IMR-90 (cell line): ENCODE results near the gene CHRD. TPM values are rescaled to one million over a fixed set of nuclear protein-coding genes. Genes with fewer than 3 reads are reported as not detected.

ENCODE experiments used
- ATAC-seq: fragments of 200-7000 bp; cut with Tn5 transposase; 2 replicates; pipeline ENCODE4 v1.9.1; 2020; ENCODE audit warnings: low read depth, mild to moderate bottlenecking, moderate library complexity
- BruUV-seq: library from RNA; stranded (reverse); fragments of 400-500 nt; replicated peaks from 2 replicates; lab custom pipeline; 2021; lab: Mats Ljungman, UMichigan
- CTCF ChIA-PET: fragments of 300-600 bp; formaldehyde crosslinking; extraction: SDS; loops from one replicate; lab custom pipeline; 2021; ENCODE audit warnings: antibody characterized with exemption; lab: Yijun Ruan, JAX
- POLR2A ChIA-PET: fragments of 300-600 bp; sonication (Branson Sonifier 250); formaldehyde crosslinking; loops from one replicate; lab custom pipeline; 2022; ENCODE audit warnings: antibody characterized with exemption; ENCODE audit not compliant: unreplicated experiment; lab: Charles Lee
- DNase-seq: peaks from one replicate; pipeline ENCODE4 v3.0.0; 2013
- H2AFZ ChIP-seq: replicated peaks from 2 replicates; pipeline ENCODE3; 2013; ENCODE audit warnings: low read length, mild to moderate bottlenecking; ENCODE audit not compliant: poor library complexity
- H2AK5ac ChIP-seq: 2 replicates; pipeline ENCODE4 v1.6.1; 2013; ENCODE audit warnings: low read depth, low read length, inconsistent platforms
- H2AK9ac ChIP-seq: replicated peaks from 2 replicates; pipeline ENCODE3; 2013; ENCODE audit warnings: mild to moderate bottlenecking, low read depth, low read length, moderate library complexity; ENCODE audit not compliant: poor library complexity
- H2BK120ac ChIP-seq: 2 replicates; pipeline ENCODE4 v1.6.1; 2013; ENCODE audit warnings: low read depth, low read length, inconsistent platforms
- H2BK15ac ChIP-seq: 3 replicates; pipeline ENCODE4 v1.6.1; 2013; ENCODE audit warnings: low read depth, low read length, inconsistent platforms
- H2BK20ac ChIP-seq: 2 replicates; pipeline ENCODE4 v1.6.1; 2013; ENCODE audit warnings: low read depth, mild to moderate bottlenecking, inconsistent platforms, low read length, moderate library complexity
- H2BK5ac ChIP-seq: 2 replicates; pipeline ENCODE4 v1.6.1; 2013; ENCODE audit warnings: mild to moderate bottlenecking, low read depth, low read length, inconsistent platforms; ENCODE audit not compliant: poor library complexity, severe bottlenecking
- H3K14ac ChIP-seq: replicated peaks from 2 replicates; pipeline ENCODE4 v1.6.1; 2013; ENCODE audit warnings: low read depth, low read length, inconsistent platforms
- H3K18ac ChIP-seq: 2 replicates; pipeline ENCODE4 v1.6.1; 2013; ENCODE audit warnings: low read depth, low read length, control low read depth
- H3K23ac ChIP-seq: 2 replicates; pipeline ENCODE4 v1.6.1; 2013; ENCODE audit warnings: low read depth, low read length, inconsistent platforms
- H3K27ac ChIP-seq: 2 replicates; pipeline ENCODE4 v1.5.1; 2013; ENCODE audit warnings: mild to moderate bottlenecking, control low read depth, low read length; ENCODE audit not compliant: insufficient read depth
- H3K27me3 ChIP-seq: 2 replicates; pipeline ENCODE4 v1.6.1; 2013; ENCODE audit warnings: low read length; ENCODE audit not compliant: control insufficient read depth, insufficient read depth
- H3K36me3 ChIP-seq: 2 replicates; pipeline ENCODE4 v1.6.1; 2013; ENCODE audit warnings: low read length, mixed read lengths; ENCODE audit not compliant: control insufficient read depth, insufficient read depth
- H3K4ac ChIP-seq: 2 replicates; pipeline ENCODE4 v1.6.1; 2013; ENCODE audit warnings: low read depth, low read length, inconsistent platforms
- H3K4me1 ChIP-seq: 2 replicates; pipeline ENCODE4 v1.6.1; 2013; ENCODE audit warnings: low read length, mixed read lengths; ENCODE audit not compliant: control insufficient read depth, insufficient read depth
- H3K4me2 ChIP-seq: 2 replicates; pipeline ENCODE4 v1.6.1; 2013; ENCODE audit warnings: low read depth, mild to moderate bottlenecking, control low read depth, low read length, moderate library complexity
- H3K4me3 ChIP-seq: 2 replicates; pipeline ENCODE4 v1.5.1; 2013; ENCODE audit warnings: low read depth, mild to moderate bottlenecking, control low read depth, low read length, moderate library complexity; ENCODE audit not compliant: insufficient read depth
- H3K56ac ChIP-seq: 2 replicates; pipeline ENCODE4 v1.6.1; 2013; ENCODE audit warnings: low read length, inconsistent platforms; ENCODE audit not compliant: insufficient read depth; ENCODE audit errors: extremely low read depth
- H3K79me1 ChIP-seq, 2 experiments: 2 replicates each; pipeline ENCODE4 v1.6.1; 2013; ENCODE audit warnings: low read length in 2 of 2, inconsistent platforms in 1 of 2, low read depth in 1 of 2
- H3K9ac ChIP-seq: 2 replicates; pipeline ENCODE4 v1.6.1; 2013; ENCODE audit warnings: low read depth, low read length, control low read depth
- H3K9me1 ChIP-seq: 2 replicates; pipeline ENCODE4 v1.6.1; 2013; ENCODE audit warnings: low read length, inconsistent platforms; ENCODE audit not compliant: insufficient read depth
- H3K9me3 ChIP-seq: 2 replicates; pipeline ENCODE4 v1.6.1; 2013; ENCODE audit warnings: low read length; ENCODE audit not compliant: control insufficient read depth, insufficient read depth
- H4K20me1 ChIP-seq: 2 replicates; pipeline ENCODE4 v1.6.1; 2013; ENCODE audit warnings: low read length, inconsistent platforms; ENCODE audit not compliant: insufficient read depth
- H4K5ac ChIP-seq: 2 replicates; pipeline ENCODE4 v1.6.1; 2013; ENCODE audit warnings: mild to moderate bottlenecking, low read depth, low read length, control low read depth
- H4K8ac ChIP-seq, 2 experiments: 2 replicates each; pipeline ENCODE4 v1.6.1; 2013; ENCODE audit warnings: low read depth in 2 of 2, low read length in 2 of 2, control low read depth in 1 of 2, inconsistent platforms in 1 of 2
- H4K91ac ChIP-seq: 2 replicates; pipeline ENCODE4 v1.6.1; 2013; ENCODE audit warnings: low read depth, low read length, inconsistent platforms; ENCODE audit not compliant: insufficient read depth
- BHLHE40 ChIP-seq: fragments of 150-350 bp; IDR thresholded peaks from 2 replicates; pipeline ENCODE4 v1.6.1; 2016; ENCODE audit warnings: mild to moderate bottlenecking, low read depth, low read length
- MAZ ChIP-seq: IDR thresholded peaks from 2 replicates; pipeline ENCODE4 v1.6.1; 2012; ENCODE audit warnings: low read depth, mild to moderate bottlenecking, low read length, improper control_type of control experiment, moderate library complexity, borderline replicate concordance
- RCOR1 ChIP-seq: IDR thresholded peaks from 2 replicates; pipeline ENCODE4 v1.6.1; 2012; ENCODE audit warnings: mild to moderate bottlenecking, low read length, improper control_type of control experiment; ENCODE audit not compliant: insufficient replicate concordance
- RFX5 ChIP-seq: IDR thresholded peaks from 2 replicates; pipeline ENCODE4 v1.8.0; 2012; ENCODE audit warnings: low read depth, mild to moderate bottlenecking, low read length, moderate library complexity
- WGBS, 2 experiments: methylation state at CpG; one replicate each; pipeline versions ENCODE4 v1.1.5 to v1.1.7; 2013; ENCODE audit warnings: missing lambda C conversion rate in 2 of 2; ENCODE audit not compliant: insufficient read length in 1 of 2; ENCODE audit errors: extremely low coverage in 2 of 2; 5-methylcytosine and 5-hydroxymethylcytosine counted together
- dilution Hi-C: fragments of 300-500 bp; cut with HindIII; formaldehyde crosslinking; loops from one replicate; pipeline ENCODE4 v1.14.3; 2018; ENCODE audit warnings: low sequenced_read_pairs; ENCODE audit not compliant: unreplicated experiment
- in situ Hi-C: fragments of 300-500 bp; cut with MboI; formaldehyde crosslinking; loops from 3 replicates; pipeline ENCODE4 v1.14.3; 2019; ENCODE audit warnings: low sequenced_read_pairs, inconsistent platforms, mixed read lengths
- intact Hi-C: fragments of 100-400 bp; cut with micrococcal nuclease; formaldehyde crosslinking; loops from 2 replicates; pipeline ENCODE4 v1.10.0; 2022
- polyA plus RNA-seq, 3 experiments: library from polyadenylated mRNA; depleted of rRNA; stranded (reverse); fragments of >200 nt; gene quantifications; 2 replicates each; pipeline ENCODE4 v1.2.3, GENCODE V29; 2012; ENCODE audit warnings: low replicate concordance in 1 of 3
- total RNA-seq: library from RNA; depleted of rRNA; stranded (reverse); fragments of >200 nt; gene quantifications from 2 replicates; pipeline ENCODE4 v1.2.3, GENCODE V29; 2012
- TF ChIP-seq, protein P1 (sequence below): fragments of 150-350 bp; IDR thresholded peaks from 2 replicates; pipeline ENCODE4 v1.6.1; 2016; ENCODE audit warnings: low read depth, mild to moderate bottlenecking, low read length, moderate library complexity, borderline replicate concordance

The CHRD gene
- total and polyA plus RNA-seq, 2 of the 4 experiments (the other 2 are of a cell fraction): under 0.01 to 0.09 TPM

DNA sequence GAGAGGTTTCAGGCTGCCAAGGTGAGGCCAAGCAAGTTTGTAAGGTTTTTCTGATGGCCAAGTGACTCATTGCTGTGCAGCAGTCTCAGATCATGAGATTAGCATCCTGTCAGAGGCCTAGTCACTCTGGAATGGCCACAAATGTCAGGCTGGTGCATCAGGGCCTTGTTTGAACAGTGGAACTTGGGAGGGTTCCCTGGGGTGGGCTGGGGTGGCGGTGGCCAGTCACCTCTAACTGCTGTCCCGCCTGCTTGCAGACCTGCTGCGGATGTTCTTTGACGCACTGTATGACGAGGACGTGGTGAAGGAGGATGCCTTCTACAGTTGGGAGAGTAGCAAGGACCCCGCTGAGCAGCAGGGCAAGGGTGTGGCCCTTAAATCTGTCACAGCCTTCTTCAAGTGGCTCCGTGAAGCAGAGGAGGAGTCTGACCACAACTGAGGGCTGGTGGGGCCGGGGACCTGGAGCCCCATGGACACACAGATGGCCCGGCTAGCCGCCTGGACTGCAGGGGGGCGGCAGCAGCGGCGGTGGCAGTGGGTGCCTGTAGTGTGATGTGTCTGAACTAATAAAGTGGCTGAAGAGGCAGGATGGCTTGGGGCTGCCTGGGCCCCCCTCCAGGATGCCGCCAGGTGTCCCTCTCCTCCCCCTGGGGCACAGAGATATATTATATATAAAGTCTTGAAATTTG is 45.2 kb upstream of the CHRD start (continued):
- TF ChIP-seq, protein P1, sequence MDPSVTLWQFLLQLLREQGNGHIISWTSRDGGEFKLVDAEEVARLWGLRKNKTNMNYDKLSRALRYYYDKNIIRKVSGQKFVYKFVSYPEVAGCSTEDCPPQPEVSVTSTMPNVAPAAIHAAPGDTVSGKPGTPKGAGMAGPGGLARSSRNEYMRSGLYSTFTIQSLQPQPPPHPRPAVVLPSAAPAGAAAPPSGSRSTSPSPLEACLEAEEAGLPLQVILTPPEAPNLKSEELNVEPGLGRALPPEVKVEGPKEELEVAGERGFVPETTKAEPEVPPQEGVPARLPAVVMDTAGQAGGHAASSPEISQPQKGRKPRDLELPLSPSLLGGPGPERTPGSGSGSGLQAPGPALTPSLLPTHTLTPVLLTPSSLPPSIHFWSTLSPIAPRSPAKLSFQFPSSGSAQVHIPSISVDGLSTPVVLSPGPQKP: no peak

DNA sequence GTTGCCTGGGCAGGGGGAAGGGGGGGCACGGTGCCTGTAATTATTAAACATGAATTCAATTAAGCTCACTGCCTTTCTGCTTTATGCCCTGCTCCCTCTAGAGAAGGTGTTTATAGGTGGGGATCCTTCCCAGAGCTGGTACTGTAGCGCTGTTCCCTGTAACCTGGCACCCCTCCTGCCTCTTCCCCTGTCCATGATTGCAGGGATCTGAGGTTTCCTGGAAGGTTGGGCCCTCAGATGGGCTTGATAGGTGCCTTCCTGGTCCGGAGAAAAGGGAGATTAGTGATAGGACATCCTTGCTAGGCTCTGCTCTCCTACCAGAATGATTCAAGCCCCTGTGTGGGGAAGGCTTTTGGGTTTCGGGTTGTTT is 44.6 kb upstream of the CHRD start:
- peak overlapping the region; percentile 5; the same call in 1 of the 2 replicates for H3K9ac ChIP-seq
- WGBS, 2 experiments: 0% methylated on average over 1 of the region's 4 CpGs; no CpG with 5 or more reads in 1 of the 2 experiments
- no peak overlapping the region for H2BK15ac ChIP-seq
- H3K4me2 ChIP-seq: peak overlapping the region; percentile 76; the same call in 1 of the 2 replicates
- DNase-seq (no peak), ATAC-seq (no peak)
- no peaks in the 10 kb centered on the region for H3K27me3 ChIP-seq
- no peaks in the 10 kb centered on the region for H3K9me3 ChIP-seq
- H3K18ac ChIP-seq: no peak overlapping the region
- POLR2A ChIA-PET: no interaction called here
- in situ Hi-C loops (no loop called here), intact Hi-C loops (no loop called here), dilution Hi-C loops (no loop called here)
- H4K20me1 ChIP-seq: peaks cover 65% of the 10 kb centered on the region
- H3K14ac ChIP-seq: no peak overlapping the region
- H3K4ac ChIP-seq: peak overlapping the region; percentile 23; the same call in 1 of the 2 replicates
- peak overlapping the region; percentile 51 for H3K27ac ChIP-seq
- H4K8ac ChIP-seq: peak overlapping the region in 1 of 2 experiments; percentile 67; a peak in 1 of 4 replicates
- H3K36me3 ChIP-seq: peaks cover 45% of the 10 kb centered on the region
- H2AK5ac ChIP-seq: peak overlapping the region; percentile 33
- H4K5ac ChIP-seq: peak overlapping the region; percentile 37; the same call in 1 of the 2 replicates
- H3K79me1 ChIP-seq: peaks cover 20 to 83% of the 10 kb centered on the region in 2 experiments
- no peak overlapping the region for H2AFZ ChIP-seq
- TF ChIP-seq RFX5 (no peak), RCOR1 (no peak), MAZ (no peak), BHLHE40 (no peak)
- H3K4me3 ChIP-seq: peak overlapping the region; percentile 91; the same call in 1 of the 2 replicates
- H3K9me1 ChIP-seq: peaks cover 28% of the 10 kb centered on the region
- H4K91ac ChIP-seq: no peak overlapping the region
- CTCF ChIA-PET: no interaction called here
- H3K23ac ChIP-seq: no peak overlapping the region; the same call in 1 of the 2 replicates
- H3K4me1 ChIP-seq: peaks cover 40% of the 10 kb centered on the region
- H2BK5ac ChIP-seq: peak overlapping the region; percentile 78
- H3K56ac ChIP-seq: no peak overlapping the region
- no TSS peak for BruUV-seq
- H2AK9ac ChIP-seq: peak overlapping the region; percentile 11
- H2BK120ac ChIP-seq: no peak overlapping the region
- no peak overlapping the region for H2BK20ac ChIP-seq
